Hippocampal formation (tissue), 2 donors: ENCODE data around the gene MCF2L.

Experiments used
- DNase-seq, 2 donors: peaks; one replicate each; lab custom pipeline; 2025; lab: John Stamatoyannopoulos, UW

Gene MCF2L

DNA sequence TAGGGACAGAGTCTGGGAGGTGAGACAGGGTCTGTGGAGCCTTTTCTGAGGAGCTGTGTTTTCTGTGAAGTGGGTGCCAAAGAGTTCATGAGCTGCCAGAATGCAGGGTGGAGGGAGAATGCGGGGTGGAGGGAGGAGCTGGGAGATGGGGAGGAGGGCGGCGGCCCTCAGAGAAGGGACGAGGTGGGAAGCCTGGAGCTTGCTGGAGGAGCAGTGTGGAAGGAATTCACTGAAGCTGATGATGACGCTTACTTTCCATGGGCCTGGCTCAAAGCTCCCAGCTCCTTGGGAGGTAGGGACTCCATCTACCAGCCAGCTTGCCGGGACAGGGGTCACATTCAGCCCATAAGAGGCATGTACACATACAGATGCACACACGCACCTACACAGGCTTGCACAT, 62.5 kb downstream of the MCF2L start:
- no peak for DNase-seq

DNA sequence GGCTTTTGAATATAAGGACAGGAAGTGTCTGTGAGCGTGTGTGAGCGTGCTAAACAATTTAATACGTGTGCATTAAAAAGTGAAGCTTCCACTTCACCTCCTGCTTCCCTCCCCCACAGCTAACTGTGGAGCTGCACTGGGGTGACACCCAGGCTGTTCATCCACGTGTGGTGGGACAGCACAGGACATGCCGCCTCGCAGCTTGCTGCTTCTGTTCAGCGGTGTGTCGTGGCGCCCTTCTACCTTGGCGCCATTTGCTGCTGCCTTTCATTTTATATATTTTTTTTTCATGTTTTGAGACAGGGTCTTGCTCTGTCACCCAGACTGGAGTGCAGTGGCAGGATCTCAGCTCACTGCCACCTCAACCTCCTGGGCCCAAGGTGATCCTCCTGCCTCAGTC, 63.3 kb downstream of the MCF2L start:
- no peak for DNase-seq

DNA sequence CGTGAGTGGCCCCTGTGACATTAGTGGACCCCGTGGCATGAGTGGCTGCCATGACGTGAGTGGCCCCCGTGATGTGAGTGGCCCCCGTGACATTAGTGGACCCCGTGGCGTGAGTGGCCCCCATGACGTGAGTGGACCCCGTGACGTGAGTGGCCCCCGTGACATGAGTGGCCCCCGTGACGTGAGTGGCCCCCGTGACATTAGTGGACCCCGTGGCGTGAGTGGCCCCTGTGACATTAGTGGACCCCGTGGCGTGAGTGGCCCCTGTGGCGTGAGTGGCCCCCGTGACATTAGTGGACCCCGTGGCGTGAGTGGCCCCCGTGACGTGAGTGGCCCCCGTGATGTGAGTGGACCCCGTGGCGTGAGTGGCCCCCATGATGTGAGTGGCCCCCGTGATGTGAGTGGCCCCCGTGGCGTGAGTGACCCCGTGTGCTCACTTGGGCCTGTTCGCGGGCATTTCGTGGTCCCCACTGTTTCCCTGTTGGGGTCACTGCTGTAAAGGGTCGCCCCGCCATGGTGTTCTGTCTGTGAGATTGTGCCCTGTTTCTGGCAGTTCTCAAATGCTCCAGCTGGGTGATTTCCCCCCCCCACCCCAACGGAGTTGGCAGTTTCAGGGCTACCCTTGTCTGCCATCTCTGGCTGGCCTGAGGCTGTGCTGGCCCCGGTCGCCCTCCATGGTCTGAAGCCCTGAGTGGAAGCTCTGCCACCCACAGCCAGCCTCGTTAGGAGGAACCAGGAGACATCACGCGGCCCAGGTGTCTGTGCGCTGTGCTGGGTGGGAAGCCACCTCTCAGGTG, 64.2 kb downstream of the MCF2L start:
- no peak for DNase-seq

DNA sequence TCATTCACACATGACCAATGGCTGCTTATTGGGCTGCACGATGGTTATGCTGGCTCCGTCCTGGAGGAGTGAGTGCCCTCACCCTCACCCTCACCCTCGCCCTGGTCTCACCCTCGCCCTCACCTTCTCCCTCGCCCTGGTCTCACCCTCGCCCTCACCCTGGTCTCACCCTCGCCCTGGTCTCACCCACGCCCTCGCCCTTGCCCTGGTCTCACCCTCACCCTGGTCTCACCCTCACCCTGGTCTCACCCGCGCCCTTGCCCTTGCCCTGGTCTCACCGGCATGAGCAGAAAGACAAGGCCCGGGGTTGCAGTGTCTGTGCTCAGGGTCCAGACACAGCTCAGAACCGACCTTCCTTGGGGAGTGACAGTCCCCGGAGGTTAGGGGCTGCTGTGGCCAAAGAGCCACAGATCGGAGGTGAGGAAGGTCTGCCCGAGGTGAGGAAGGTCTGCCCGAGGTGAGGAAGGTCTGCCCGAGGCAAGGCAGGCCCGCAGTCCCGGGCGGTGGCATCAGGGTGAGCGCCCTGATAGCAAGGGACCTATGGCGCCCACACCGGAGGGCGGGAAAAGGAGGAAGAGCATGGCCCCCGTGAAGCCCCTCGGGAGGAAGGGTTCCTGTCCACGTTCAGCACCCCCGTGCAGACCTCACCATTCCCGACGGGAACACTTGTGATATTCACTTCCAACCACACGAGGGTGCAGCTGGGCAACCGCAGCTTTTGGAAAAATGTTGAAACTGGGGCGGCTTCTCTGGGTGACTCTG, 65.6 kb downstream of the MCF2L start:
- peak; percentile 52 to 56 for DNase-seq

DNA sequence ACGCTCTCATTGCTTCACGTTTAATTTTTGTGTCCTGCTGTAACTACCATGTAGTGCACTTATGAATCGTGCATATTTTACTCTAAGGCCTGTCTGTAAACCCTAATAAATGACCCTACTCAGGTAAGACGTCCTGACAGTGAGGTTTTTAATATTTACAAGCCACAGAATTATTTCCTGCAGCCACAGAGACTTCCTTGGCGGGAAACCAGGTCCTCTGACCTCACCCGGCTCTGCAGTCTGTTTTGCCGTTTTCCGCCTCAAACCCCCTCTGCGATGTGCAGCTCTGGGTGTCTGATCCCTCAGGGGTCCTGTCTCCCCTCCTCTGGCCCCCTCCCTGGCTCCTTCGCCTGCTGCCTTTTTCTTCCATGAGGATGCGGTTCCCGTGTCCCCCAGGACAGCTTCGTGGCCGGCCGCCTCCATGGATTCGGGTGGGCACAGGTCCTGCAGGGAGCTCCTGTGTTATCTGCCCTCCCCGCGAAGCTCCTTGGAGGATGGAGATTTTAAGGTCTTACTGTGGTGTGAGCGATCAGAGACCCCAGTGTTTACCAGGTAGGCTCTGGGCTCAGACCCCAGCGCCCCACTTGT, 66.3 kb downstream of the MCF2L start:
- DNase-seq: no peak

DNA sequence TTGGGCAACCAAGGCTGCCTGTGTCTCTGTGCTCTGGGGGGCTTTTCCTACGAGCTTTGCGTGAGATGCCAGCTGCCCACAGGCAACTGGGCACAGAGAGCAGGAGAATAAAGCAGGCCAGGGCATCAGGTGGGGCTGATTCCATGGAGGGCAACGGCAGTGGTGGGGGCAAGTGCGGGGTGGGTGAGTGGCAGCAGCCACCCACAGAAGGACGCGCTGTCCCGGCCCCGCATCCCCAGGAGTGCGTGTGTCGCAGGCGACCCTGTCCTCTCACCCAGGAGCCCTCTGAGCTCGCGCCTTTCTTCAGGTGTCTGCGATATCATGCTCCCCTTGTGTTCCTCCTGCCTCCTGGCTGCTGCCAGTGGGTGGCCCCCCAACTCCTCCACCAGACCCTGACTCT, 67.4 kb downstream of the MCF2L start:
- no peak for DNase-seq

DNA sequence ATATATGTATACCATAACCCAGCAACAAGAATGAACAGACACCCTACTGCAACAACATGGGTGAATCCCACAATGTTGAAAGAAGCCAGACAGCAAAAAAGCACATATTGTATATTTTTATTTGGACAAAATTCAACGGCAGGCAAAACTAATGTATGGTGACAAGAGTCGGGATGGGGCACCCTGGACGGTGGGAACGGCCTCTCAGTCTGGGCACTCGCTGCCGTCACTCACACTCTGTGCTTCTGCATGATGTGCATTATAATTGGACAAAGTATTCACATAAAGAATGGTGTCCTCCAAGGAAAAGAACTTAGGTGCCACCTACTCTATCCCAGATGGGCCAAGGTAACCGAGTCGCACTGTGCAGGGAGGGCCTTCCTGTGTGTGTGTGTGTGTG, 71.0 kb downstream of the MCF2L start:
- no peak for DNase-seq

DNA sequence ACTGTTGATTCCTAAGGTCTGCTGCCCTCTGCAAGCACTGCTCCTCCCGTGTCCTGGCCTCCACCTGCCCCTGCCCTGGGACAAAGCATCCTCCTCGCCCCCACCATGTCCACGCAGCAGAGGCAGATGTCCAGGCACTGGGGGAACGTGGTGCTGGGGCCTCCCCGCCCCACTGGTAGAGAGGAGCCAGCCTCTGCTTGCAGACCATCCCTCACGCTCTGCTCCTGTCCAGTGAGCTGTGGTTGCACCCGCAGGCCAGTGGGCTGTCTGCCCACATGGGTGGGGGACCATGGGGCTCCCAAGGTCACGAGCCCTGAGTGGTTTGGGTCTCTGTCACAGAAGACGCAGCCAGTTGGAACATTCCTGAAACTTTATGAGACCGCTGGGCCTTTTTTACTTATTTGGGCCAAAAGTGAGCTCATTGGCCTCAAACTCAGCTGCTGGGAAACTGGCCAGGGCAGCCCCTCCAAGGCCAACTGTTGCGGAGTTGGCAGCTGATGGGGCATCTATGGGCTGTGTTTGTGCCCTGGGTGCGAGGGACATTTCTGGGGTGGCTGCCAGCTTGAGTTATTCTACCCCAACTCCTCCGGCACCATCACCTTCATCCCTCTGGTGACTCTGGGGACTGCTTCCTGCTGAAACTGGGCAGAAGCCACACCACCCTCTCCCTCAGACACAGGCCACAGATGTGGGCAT, 71.7 kb downstream of the MCF2L start:
- peak in 1 of 2 donors; percentile 70 for DNase-seq

DNA sequence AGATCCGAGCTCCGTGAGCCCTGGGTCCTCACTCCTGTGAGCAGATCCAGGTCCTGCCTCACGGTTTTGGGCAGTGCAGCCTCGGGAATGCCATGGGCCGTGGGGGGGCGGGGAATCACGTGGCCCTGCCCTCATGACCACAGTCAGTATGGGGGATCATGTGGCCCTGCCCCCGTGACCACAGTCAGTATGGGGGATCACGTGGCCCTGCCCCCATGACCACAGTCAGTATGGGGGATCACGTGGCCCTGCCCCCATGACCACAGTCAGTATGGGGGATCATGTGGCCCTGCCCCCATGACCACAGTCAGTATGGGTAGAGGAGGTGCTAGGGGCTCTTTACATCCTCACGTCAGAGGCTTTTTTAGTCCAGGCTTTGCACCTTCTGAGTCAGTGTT, 72.3 kb downstream of the MCF2L start:
- DNase-seq: peak; percentile 63 to 73

DNA sequence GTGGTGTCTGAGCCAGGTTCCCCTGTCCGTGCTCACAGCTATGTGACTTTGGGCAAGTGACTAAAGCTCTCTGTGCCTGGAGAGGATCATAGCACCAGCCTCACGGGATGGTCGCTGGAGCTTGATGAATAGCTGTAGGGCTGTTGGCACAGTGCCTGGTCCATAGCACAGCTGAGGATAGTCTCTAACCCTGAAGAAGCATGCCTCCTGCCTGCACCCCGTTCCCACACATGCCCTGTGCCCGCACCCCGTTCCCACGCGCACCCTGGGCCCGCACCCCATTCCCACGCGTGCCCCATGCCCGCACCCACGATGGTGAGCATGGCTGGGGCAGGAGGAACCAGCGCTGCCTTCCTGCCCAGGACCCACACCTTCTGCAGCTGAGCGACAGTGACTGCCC, 72.9 kb downstream of the MCF2L start:
- no peak for DNase-seq

DNA sequence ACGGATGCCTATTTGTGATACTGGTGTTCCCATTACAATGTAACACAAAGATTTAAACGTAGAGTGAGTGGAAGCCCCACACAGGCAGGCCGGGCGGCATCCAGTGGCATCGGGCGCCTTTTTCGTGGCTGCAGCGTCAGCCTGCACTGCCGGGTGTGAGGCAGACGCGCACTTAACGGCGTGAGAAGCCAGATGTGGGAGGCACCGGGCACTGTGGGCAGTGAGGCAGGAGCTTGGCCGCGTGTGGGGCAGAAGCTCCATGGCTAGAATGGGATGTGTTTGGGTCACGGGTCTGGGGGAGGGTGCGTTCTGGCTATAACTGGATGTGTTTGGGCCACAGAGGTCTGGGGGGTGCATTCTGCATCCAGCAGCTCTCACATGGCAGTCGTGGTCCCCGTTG, 73.4 kb downstream of the MCF2L start:
- no peak for DNase-seq

DNA sequence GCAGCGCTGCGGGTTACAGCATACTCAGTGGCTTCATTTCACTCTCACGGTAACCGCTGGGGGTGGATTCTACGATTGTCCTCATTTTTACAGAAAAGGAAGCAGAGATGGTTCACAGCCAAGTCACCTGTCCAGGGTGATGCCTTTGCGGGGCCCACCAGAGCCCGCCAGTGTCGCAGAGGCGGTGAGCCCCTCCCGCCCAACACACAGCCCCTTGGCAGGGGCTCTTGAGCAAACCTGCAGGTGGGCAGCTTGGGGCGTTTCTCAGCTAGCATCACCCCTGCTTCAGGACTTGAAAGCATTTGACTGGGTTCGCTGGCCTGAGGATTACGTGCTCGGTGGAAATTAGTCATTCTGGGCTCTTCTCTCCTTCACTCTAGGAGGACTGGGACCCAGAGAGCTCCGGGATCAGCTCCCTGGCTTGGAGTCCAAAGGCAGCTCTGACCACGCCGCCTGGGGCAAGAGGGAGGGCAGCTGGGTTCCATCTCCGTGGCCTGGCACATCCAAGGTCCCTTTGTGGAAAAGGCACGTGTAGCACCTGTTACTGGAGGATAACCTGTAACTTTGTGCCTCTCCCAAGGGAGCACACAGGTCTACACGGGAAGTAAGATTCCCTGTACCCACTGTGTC, 74.1 kb downstream of the MCF2L start:
- no peak for DNase-seq

DNA sequence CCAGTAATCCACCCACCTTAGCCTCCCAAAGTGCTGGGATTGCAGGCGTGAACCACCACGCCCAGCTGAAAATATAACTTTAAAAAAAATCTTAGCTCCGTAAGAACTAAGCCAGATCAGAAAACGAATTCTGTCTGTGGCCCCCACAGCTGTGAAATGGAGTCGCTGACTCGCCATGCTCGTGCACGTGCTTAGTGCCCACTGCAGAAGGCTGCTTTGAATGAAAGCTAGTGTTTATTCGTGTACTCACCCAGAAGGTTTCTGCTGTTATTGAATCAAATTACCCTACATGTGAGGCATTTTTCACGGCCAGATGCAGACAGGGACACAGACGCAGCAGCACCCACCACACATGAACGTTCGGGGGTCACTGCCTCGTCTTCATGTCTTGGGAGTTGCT, 74.9 kb downstream of the MCF2L start:
- no peak for DNase-seq

DNA sequence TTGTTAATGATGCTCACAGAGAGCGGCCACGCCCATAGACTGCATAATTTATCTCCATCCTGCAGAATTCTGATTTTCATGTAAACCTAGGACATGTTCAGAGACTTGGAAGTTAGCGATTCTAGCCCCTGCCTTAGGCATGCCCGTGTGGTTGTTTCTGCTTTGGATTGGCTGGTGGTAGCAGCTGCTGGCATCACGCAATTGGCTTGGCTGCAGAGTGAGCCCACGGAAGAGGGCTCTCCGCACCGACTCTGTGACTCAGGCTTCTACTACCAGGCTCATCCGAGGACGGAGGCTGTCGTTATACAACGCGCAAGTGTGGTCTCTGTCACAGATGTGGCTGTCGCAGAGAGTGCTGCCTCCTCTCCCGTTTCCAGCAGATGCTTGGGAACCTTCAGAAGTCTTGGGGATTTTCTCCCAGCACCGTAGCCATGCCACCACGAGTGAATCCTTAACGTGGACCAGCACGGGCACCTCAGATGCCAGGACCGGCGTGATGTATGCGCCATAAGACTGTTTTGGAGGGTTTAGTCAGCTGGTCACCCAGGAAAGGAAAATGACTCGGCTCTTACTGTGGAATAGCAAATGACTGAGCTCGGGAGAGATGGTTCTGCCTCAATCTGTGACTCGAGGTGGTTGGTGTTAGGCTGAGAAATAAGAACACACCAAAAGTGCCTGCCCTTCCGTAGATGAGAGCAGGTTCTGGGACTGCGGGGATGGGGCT, 75.5 kb downstream of the MCF2L start:
- peak; percentile 79 to 90 for DNase-seq

DNA sequence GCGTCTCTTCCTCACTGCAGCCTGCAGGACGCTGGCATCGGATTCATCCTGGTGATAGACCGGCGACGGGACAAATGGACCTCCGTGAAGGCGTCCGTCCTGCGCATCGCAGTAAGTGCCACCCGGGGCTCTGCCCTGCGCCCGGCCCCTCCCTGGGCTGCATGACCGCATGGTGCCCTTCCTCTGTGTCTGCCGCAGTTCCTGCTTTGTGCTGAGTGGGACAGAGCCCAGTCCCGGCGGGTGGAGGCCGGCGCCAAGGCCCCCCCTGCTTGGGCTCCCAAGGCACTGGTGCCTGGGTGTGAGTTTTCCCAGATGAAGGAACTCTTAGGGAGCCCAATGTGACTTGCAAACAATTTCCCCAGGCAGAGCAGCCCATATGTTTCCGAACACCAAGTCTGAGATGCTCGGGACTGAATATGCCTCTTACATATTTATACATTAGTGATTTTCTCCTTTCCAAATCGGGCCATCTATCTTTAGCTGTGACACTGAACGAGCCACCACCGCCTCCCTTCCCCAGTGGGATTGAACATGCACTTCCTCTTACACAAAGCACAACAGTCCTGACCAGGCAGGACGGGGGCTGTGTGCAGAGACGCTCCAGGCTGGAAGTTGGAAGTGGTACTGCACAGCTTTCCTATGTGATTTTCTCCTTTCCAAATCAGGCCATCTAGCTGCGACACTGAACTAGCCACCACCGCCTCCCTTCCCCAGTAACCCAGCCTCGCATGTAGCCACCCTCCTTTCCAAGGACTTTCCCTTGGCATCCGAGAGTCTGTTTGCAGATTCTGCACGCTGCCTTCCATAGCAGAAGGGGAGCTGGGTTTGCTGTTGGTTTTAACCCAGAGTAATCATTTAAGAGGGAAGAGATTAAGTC, 76.5 kb downstream of the MCF2L start:
- DNase-seq: peak; percentile 65 to 71

DNA sequence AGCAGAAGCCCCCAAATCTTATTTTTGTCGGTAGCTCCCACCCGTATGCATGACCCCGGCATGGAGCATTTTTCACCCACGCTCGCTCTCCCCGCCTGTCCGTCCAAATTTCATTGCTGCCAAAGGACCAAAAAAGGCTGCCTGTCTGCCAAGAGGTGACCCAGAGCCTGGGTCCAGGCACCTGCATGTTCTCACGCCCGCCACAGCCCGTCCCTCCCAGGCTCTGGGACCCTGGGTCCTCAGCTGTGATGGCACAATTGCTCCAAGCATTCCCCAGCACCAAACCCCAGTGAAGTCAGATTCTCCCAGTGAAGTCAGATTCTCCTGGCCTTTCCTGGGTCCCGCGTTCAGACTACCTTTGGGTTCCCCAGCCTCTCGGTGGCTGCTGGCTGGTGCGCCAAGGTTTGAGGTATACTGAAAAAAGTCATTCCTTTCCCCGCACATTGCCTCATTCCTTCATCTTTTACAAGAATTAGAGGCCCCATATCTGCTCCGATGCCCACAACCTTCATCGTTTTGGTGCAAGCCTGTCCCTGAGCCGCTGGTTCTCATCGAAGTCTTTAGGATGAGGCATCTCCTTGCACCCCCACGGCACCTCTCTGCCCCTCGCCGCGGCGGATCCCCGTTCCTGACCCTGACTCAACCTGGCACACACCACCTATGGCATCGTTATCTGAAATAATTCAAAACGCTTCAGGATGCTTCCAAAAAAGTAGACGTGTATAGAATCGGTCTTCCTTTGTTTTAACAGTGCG, 77.3 kb downstream of the MCF2L start:
- no peak for DNase-seq

DNA sequence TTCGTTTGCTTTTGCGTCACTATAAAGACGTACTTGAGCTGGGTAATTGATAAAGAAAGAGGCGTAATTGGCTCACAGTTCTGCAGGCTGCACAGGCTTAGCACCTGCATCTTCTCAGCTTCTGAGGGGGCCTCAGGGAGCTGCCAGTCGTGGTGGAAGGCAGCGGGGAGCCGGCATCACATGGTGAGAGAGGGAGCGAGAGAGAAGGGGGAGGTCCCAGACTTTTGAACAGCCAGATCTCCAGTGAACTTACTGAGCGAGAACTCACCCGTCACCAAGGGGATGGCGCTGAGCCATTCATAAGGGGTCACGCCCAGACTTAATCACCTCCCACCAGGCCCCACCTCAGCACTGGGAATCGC, 77.8 kb downstream of the MCF2L start:
- no peak for DNase-seq

DNA sequence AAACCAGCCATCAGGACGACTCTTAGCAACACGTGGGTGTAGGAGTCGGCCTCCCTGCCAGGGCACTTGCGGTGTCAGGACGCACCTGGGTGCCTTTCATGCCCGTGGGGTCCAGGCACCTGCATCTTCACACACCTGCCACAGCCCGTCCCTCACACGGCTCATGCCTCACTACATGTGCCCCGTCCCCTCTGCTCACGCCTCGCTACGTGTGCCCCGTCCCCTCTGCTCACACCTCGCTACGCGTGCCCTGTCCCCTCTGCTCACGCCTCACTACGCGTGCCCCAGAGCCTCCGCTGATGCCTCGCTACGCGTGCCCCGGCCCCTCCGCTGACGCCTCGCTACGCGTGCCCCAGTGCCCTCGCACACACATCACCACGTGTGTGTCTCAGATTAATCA, 78.6 kb downstream of the MCF2L start:
- no peak for DNase-seq

DNA sequence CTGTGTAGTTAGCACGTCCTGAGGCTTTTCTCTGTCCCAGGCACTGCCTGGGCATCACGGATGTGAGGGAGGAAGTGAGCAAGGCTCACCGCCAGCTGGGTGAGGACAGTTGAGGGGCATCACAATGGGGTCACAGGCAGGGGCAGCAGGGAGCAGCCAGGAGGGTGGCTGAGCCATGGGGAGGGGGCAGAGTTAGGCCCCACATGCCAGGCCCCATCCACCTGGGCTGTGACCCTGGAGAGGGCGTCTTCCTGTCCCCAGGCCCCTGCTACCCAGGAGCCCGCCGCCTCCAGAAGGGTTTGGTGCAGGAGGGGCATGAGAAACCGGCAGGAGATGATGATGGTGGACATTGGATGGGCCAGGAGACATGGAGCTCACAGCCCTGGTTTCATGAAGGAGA, 79.8 kb downstream of the MCF2L start:
- DNase-seq: no peak

DNA sequence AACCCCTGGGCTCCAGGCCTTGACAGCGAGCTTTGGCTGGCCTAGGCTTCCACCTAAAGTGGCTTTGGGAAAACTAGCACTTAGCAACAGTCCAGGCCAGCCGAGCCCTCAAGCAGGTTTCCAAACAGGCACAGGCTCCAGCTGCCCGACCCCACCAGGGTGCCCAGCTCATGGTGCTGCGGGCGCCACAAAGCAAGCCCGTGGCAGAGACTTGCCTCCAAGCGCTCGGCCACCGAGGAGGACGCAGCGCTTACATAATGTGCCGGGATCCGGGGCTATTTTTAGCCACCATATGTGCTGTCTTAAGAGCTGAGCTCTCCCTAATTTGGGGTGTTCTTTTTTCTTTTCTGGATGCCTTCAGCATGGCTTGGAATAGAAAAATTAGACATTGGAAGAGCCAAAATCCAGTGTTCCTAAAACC, 80.5 kb downstream of the MCF2L start:
- no peak for DNase-seq
